GM12801 (cell line): Measurements from ENCODE around the gene UBL7.

Experiments
- CTCF ChIP-seq: IDR thresholded peaks from one replicate; pipeline ENCODE4 v1.5.1; 2011; ENCODE audit warnings: control low read depth; ENCODE audit not compliant: insufficient read length; ENCODE audit errors: extremely low read depth

The UBL7 gene

GRCh38 chr15:74405823-74406222, 55.1 kb downstream of the UBL7 start:
- no peak for TF ChIP-seq CTCF

- no peak for TF ChIP-seq CTCF
These were observed 56.9 kb downstream of the UBL7 start for GRCh38 chr15:74403991-74404563.

- TF ChIP-seq CTCF, result no peak
These were observed 57.4 kb downstream of the UBL7 start for GRCh38 chr15:74403588-74403919.

GRCh38 chr15:74402873-74403587, 57.9 kb downstream of the UBL7 start:
- no peak for TF ChIP-seq CTCF

- TF ChIP-seq CTCF, result no peak
These were observed 58.6 kb downstream of the UBL7 start for GRCh38 chr15:74402337-74402841.

GRCh38 chr15:74400915-74401757, 59.8 kb downstream of the UBL7 start:
- TF ChIP-seq CTCF, result no peak

GRCh38 chr15:74400313-74400860, 60.6 kb downstream of the UBL7 start:
- TF ChIP-seq CTCF, result no peak
